Right lobe of liver (tissue), 4 donors: ENCODE results near the gene EPHA4.

Experiments used
- CTCF ChIP-seq, 4 donors: fragments of 200-600 bp in 3 of 4; fragments of 450-650 bp in 1 of 4; IDR thresholded peaks; one replicate each; pipeline versions ENCODE4 v1.5.1 to v1.8.0; 2016 to 2022; ENCODE audit warnings: antibody characterized with exemption in 4 of 4, mild to moderate bottlenecking in 2 of 4
- POLR2A ChIP-seq: fragments of 450-650 bp; IDR thresholded peaks from one replicate; pipeline ENCODE4 v1.6.1; 2017; ENCODE audit warnings: antibody characterized with exemption, mild to moderate bottlenecking
- donor health status: DM: no; HTN: no; CAD: no.
- donor health status: DM: no; HTN: no; CAD: no.
- donor health status: DM: no; HTN: yes; CAD: no.

GRCh38 chr2:221435171-221435570, 136.9 kb downstream of the EPHA4 start:
- TF ChIP-seq CTCF (IDR thresholded peaks at IDR 0.05): no peak
- no peak for TF ChIP-seq POLR2A
